ENCODE results near the gene MRFAP1L1. TPM values are rescaled to one million over a fixed set of nuclear protein-coding genes. Genes with fewer than 3 reads are reported as not detected.

Gene MRFAP1L1
- total RNA-seq, 4 donors from 2014 or later = 51.6 to 76.6 (median 59.6) TPM

DNA sequence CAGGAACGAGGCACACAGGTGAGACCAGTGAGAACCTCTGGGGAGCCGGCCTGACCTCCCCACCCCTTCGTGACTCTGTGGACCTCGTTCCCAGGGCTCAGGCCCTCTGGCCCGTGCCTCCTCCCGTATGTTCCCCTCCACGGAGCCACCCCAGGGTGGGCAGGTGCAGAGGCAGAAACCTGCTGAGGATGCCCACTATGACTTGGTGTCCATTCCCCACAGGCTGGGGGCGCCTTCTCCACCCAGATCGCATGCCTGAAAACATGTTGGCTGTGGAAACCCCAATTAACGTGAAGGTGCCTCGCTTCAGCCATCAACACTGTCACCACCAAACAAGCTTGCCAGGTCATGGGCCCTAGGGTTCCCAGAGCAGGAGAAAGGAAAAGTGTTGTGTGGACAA is 33.3 kb upstream of the MRFAP1L1 start:
- no peak overlapping the region for H3K4me3 ChIP-seq
- H3K36me3 ChIP-seq = no peaks in the 10 kb centered on the region
- H3K27me3 ChIP-seq = no peaks in the 10 kb centered on the region
- 71 to 76% methylated on average over 11 of the region's 11 CpGs for WGBS, 2 donors
- H3K27ac ChIP-seq = no peak overlapping the region
- peaks cover 0 to 22% (median 14%) of the 10 kb centered on the region in 4 donors for H3K4me1 ChIP-seq
- TF ChIP-seq EP300 (IDR thresholded peaks at IDR 0.05) = no peak
- TF ChIP-seq POLR2A (IDR thresholded peaks at IDR 0.05) = no peak
- TF ChIP-seq CTCF (IDR thresholded peaks at IDR 0.05) = no peak
- no peak for DNase-seq (ENCODE audit: low spot score in 2 of 2)
- H3K9me3 ChIP-seq = no peaks in the 10 kb centered on the region

GRCh38 chr4:6742507-6742906 is 32.8 kb upstream of the MRFAP1L1 start:
- no peak overlapping the region for H3K27ac ChIP-seq
- no peaks in the 10 kb centered on the region for H3K36me3 ChIP-seq
- no peak for DNase-seq (ENCODE audit: low spot score in 2 of 2)
- TF ChIP-seq EP300 (IDR thresholded peaks at IDR 0.05) = no peak
- TF ChIP-seq POLR2A (IDR thresholded peaks at IDR 0.05) = no peak
- no peak for TF ChIP-seq CTCF (IDR thresholded peaks at IDR 0.05)
- no peaks in the 10 kb centered on the region for H3K9me3 ChIP-seq
- WGBS, 2 donors = 80 to 82% methylated on average over 2 of the region's 2 CpGs
- no peaks in the 10 kb centered on the region for H3K27me3 ChIP-seq
- no peak overlapping the region for H3K4me3 ChIP-seq
- peaks cover 0 to 17% (median 9%) of the 10 kb centered on the region in 4 donors for H3K4me1 ChIP-seq

DNA sequence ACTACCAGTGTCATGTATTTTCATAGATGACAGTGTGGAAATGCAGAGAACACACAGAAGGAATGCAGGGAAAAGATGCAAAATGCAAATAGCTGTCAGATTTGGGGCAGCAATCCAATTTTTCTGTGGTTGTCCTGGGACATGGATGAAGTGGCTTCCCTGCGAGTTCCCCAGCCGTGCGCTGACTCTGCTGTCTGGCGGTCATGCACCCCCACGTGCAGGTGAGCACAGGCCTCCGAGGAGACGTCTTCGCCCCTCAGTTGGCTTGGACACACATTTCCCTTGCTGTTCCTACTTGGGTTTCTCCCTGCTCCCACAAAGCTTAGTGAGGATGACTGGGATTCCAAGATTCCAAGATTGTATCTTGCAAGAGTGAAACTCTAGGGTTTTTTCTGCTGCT is 30.7 kb upstream of the MRFAP1L1 start:
- H3K27ac ChIP-seq = no peak overlapping the region
- DNase-seq (ENCODE audit: low spot score in 2 of 2) = no peak
- no peaks in the 10 kb centered on the region for H3K27me3 ChIP-seq
- 88 to 90% methylated on average over 8 of the region's 8 CpGs for WGBS, 2 donors
- H3K4me1 ChIP-seq = no peaks in the 10 kb centered on the region
- TF ChIP-seq EP300 (IDR thresholded peaks at IDR 0.05) (no peak), POLR2A (IDR thresholded peaks at IDR 0.05) (no peak), CTCF (IDR thresholded peaks at IDR 0.05) (no peak)
- no peaks in the 10 kb centered on the region for H3K36me3 ChIP-seq
- no peaks in the 10 kb centered on the region for H3K9me3 ChIP-seq
- H3K4me3 ChIP-seq = no peak overlapping the region

GRCh38 chr4:6739920-6740319 is 30.3 kb upstream of the MRFAP1L1 start:
- no peak for TF ChIP-seq EP300 (IDR thresholded peaks at IDR 0.05)
- no peak for TF ChIP-seq CTCF (IDR thresholded peaks at IDR 0.05)
- TF ChIP-seq POLR2A (IDR thresholded peaks at IDR 0.05) = no peak
- WGBS, 2 donors = 89 to 92% methylated on average over 4 of the region's 4 CpGs
- no peak overlapping the region for H3K4me3 ChIP-seq
- no peaks in the 10 kb centered on the region for H3K36me3 ChIP-seq
- no peaks in the 10 kb centered on the region for H3K9me3 ChIP-seq
- H3K27me3 ChIP-seq = no peaks in the 10 kb centered on the region
- no peak for DNase-seq (ENCODE audit: low spot score in 2 of 2)
- no peak overlapping the region for H3K27ac ChIP-seq
- H3K4me1 ChIP-seq = no peaks in the 10 kb centered on the region

DNA sequence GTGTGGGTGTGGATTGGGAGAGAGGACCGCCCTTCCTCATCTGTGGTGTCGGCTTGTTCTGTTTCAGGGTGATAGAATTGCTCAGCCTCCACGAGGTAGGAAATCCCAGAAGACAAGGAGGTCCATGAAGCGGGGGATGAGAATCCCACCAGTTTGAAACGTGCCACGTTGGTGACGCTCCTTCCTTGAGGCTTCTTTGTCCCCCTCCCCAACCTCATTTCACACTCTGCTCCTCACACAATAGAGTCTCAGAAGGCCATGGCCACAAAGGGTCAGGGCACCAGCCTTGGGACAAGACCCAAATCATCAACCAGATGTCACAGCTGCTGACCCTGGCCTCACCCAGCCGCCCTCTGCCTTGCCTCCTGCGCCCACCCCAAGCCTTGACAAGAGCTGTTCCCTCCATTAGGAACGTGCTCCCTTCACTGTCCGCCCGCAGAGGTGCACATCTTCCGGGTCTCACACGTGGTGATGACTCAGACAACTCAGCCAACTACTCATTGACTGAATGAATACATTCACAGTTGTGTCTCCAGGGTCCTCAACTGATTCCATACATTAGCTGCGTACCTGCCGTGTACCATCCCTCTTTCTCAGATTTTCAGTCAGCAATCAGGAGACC is 24.6 kb upstream of the MRFAP1L1 start:
- H3K4me3 ChIP-seq = no peak overlapping the region
- H3K9me3 ChIP-seq = no peaks in the 10 kb centered on the region
- WGBS, 2 donors = 52 to 61% methylated on average over 16 of the region's 16 CpGs
- no peak overlapping the region for H3K27ac ChIP-seq
- TF ChIP-seq POLR2A (IDR thresholded peaks at IDR 0.05) = no peak
- no peak for TF ChIP-seq EP300 (IDR thresholded peaks at IDR 0.05)
- TF ChIP-seq CTCF (IDR thresholded peaks at IDR 0.05) = no peak
- no peak for DNase-seq (ENCODE audit: low spot score in 2 of 2)
- H3K36me3 ChIP-seq = no peaks in the 10 kb centered on the region
- H3K27me3 ChIP-seq = no peaks in the 10 kb centered on the region
- H3K4me1 ChIP-seq = peaks cover 0 to 30% (median 13%) of the 10 kb centered on the region in 4 donors
